Right lung (tissue), 5 donors: Measurements from ENCODE around the gene KLHL25. TPM values are rescaled to one million over a fixed set of nuclear protein-coding genes. Genes with fewer than 3 reads are reported as not detected.

Experiments used
- DNase-seq, 2 donors: peaks; one replicate each; pipeline ENCODE4 v3.0.0-alpha.2; 2013
- polyA plus RNA-seq, 5 donors: library from polyadenylated mRNA; unstranded; fragments of 120-200 nt; gene quantifications; one replicate each; pipeline versions ENCODE4 v1.2.1 to v1.2.3, GENCODE V29; 2013; ENCODE audit warnings: inconsistent platforms in 1 of 5, low replicate concordance in 1 of 5; ENCODE audit not compliant: insufficient read length in 5 of 5, insufficient read depth in 1 of 5

The KLHL25 gene
- polyA plus RNA-seq, 5 donors: 4.7 to 8.0 (median 6.6) TPM

DNA sequence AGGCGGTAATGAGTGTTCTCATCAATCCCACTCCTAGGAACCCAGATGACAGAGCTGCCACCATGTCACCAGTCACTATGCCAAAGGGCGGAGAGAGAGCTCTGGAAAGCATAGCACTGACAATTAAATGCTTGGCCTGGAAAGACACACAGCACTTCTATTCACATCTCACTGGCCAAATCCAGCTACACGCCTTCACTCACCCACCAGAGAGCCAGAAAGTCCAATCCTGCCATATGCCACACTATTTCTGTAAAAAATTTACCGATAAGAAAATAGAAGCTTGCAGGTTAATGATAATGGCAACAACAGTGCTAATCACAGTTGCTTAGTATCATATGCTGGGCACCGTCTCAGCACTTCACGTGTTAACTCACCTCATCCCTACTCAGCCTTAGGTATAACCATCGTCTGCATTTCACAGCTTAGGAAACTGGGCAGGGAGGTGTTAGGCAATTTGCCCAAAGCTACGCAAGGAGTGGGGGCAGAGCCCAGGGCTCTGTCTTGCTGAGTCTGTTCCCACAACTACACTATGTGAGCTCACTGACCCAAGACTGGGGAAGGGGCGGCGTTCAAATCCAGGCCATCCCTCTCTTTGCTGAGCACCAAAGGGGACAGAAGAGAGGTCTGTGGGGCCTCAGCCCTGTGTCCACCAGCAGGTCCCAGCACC, 16.5 kb downstream of the KLHL25 start:
- DNase-seq: no peak

DNA sequence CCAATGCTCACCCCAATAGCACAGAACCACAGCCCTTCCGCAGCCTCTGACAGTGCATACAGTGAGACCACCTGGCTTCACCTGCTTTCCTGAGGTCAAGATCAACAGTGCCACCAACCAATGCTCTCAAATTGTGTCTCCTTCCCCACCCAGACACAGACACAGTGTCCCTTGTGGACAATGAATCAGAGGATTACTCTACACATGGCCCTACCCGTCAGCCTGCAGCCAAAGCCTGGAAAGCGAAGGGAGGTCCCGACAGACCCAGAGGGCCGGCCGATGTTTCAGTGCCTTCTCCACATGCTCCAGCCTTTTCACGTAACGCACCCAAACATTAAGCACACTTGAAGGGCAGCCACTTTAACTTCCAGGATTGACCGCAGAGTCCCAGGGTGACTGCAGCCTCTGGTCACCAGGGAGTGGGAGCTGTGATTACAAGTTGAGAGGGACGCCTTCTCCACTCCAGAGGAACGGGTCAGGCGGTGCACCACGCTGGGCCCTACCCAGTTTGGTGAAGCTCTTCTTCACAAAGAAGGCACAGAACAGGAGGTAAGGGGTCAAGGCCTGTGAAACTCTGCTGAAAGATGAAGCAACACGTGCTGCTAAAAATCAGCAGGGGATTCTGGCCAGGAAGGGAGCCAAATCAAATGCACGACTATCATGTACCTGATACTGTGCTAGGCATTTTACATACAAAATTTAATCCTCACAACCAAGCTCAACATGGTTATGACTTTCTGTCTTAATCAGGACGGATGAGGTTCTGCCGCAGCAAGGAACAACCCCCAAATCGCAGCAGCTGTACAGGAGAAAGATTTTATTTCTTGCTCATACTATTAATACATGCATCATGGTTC, 17.2 kb downstream of the KLHL25 start:
- DNase-seq: no peak

DNA sequence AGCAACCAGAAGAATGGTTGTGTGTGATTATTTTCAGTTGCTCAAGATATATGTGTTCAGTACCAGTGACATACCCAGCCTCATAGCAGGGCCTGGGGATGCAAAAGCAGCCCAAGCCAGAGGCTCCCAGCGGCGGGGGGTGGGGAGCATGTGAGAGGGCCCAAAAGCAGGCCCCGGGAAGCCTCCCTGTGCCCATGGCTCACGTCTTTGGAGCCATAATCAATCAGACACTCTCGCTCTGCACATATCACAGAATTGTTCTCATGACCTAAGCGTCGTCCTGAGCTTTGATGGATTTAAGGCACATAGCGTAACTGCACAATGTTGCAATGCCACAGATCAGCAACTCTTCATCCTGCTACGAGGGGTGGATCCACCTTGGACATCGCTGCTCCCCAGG, 20.8 kb downstream of the KLHL25 start:
- DNase-seq: no peak

DNA sequence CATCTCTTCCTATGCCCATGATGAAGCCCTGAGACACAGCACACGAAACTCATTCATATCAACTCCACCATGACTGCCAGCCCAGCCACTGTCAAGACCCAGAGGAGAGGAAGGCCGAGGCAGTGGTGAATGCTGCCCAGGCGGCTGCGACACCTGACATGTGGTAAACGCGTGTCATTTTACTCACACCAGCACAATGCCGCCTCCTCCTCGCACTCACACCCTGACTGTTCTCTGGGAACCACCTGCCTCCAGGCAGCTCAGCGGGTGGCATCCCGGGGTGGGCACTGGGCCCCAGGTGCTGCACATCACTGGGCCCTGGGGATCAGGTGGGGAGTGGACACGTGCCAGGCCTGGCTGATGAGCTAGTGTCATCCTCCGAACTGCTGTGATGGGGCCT, 21.5 kb downstream of the KLHL25 start:
- no peak for DNase-seq

DNA sequence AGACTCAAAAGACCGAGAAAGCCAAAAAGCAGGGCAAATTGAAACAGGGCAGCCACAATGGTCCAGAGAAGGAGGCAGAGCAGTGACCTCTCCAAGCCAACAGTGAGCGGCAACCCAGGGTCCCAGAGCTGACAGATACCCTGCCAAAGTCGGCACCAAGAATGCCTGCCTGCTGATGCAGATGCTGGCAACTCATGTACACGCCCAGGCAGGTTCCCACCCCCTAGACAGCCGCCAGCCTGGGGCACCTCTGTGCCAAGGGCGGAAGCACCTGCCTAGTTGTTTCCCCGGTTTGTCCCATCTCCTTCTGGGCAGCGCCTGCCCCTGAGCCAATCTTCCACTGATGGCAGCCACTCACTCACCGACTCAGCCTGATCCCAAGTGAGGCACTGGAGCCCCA, 22.1 kb downstream of the KLHL25 start:
- no peak for DNase-seq

DNA sequence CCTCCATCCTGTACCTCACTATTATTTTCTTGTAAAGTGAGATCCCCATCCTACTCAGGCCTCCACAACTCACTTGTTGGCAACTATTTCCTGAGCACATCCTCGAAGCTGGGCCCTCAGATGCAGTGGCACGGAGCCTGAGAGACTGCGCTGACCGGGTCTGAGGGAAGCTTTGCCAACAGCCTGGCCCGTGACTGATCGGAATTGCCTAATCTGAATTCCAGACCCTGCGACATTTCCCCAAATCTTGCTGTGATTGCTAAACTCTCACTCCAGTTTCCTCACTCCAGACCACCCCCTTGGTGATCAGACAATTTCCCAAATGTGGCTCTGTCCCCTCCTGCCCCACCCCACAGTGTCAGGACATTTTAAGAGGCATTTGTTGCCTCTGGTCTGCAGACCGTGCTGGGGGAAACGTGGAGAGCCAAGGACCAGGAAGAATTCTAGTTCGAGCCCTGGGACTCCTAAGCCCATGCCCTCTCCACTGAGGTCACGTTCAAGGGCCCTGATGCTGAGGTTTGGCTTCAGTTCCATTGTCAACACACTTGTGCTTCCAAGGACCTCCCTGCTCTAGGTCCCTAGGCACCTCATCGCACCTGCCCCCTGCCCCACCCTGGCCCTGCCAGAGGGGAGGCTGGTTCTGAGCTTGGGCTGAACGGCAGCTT, 22.8 kb downstream of the KLHL25 start:
- peak; percentile 76 to 84 for DNase-seq

DNA sequence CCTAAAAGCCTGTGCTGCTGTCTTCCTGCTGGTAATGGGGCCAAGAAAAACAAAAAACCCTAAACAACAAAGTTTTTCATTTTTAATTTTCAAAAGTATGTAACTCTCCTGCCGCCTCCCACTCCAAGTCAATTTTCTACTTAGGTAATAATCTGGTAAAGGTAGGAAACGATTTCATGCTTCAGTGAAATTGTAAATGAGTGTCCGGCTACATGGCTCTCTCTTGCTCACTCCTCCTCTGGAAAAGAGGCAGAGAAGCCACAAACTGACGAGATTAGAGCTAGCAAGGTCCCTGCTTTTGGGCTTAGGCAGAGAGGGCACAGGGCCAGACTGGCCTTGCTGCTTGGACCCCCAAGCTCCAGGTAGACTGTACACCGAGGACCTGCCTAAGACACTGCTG, 23.5 kb downstream of the KLHL25 start:
- DNase-seq: no peak

DNA sequence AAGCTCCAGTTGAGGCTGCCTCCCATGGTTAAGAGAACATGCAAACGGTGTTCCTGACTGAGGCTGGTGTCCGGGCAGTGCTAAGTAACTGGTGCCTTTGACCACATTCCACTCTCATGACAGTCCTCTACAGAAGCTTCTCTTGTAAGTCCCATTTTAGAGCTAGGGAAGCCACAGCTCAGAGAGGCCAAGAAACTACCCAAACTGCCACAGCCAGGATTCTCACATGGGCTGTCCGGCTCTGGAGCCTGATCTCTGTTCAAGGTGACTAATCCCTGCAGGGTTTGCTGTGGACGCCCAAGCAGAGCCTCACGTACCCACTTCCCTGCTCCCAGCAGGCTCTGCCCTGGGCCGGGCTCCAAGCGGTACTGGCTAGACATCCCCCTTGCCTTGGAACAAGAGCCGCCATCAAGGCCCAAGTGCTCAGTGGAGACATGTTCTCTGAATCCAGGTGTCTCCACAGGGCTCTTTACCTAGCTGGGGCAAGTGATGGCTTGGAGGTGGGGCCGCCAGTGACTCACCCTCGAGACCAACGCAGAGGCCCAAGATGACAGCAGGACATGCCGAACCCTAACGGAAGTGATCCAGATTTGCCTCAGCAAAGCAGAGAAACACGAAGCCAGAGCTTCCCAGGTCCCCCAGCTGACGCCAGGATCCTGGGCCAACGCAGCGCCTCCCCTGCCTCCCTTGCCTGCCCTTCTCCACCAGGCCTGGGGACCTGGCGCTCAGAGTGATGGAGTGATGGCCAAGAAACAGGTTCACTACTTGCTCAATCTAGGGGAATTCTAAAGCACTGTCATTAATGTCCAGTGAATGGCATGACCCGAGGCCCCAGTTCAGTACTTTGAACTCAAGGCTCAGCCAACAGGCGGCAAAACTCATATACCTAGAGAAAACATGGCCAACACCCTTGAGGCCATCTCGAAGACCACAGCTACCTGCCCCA, 24.4 kb downstream of the KLHL25 start:
- DNase-seq: no peak

DNA sequence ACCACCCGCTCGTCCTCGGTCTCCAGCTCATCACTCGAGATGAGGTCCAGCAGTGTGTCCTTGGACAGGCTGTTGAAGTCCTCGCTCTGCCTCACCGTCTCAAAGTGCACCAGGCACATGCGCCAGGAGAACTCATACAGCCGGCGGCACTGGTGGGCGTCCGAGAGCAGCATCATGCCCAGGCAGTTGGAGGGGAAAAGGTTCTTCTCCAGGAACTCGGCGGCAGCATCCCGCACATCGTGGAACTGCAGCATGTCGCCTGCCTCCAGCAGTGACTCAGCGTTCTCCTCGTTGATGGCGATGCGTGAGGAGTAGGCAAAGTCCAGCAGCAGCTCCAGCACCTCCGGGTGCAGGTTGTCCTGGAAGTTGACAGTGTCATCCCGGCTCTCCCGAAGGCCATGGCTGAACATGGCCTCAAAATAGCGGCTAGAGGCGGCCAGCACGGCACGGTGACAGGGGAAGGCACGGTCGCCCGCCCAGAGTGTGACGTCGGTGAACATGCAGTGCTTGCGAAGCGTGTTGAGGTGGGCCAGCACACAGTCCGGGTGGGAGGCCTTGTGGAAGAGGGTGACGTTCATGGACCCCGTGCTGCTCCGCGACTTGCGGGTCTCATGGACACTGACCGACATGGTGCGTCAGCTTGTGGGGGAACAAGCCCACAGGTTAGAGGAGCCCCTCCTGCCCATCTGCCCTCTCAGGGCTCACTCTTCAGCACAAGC, 25.4 kb downstream of the KLHL25 start:
- no peak for DNase-seq

DNA sequence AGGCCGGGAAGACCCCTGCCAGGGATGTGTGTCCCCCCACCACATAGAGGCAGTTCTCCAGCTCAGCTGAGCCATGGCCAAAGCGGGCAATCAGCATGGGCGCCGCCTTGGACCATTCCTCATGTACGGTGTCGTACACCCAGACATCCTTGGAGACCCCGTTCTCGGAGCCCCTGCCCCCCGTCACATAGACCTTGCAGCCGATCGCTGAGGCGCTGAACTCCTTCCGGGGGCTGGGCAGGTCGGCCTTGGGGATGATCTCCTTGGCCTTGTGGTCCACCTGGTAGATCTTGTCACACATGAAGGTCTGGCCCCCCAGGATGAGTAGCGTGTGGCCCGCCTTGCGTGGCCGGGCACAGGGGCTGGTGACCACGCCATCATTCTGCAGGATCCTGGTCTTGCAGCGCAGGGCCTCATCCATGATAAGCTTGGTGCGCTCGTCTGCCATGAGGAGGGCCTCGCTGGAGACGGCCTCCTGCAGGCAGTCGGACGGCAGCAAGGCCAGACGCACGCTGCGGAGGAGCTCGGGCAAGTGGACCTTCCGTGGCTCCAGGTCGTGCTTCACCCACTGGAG, 26.0 kb downstream of the KLHL25 start:
- no peak for DNase-seq

DNA sequence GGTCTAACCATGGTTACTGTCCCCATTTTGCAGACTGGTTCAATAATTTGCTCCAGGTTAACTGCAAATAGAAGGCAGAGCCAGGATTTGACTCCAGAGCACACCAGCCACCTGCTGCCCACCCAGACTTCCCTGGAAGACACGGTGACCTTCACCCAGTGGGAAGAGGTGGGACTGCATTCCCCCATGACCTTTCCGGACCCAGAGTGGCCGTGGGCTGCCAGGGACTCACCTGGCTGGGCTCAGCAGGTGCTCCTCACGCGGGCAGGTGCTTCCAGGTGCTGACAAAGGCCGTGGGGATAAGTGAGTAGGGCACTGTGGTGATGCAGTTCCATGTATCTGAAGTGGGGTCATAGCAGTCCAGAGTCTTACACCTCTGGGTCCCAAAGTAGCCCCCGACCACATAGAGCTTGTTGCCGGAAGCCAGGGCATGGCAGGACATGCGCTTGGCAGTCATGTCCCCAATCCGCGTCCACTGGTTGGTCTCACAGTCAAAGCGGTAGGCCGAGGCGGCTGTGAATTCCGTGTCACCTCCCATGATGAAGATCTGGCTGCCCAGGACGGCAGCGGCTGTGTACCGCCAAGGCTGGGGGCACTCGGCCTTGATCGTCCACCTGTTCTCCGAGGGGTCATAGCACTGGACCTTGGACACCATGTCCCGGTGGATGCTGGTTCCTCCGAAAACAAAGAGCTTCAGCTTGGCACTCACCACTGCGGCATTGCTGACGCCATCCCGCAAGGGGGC, 26.8 kb downstream of the KLHL25 start:
- DNase-seq: no peak

DNA sequence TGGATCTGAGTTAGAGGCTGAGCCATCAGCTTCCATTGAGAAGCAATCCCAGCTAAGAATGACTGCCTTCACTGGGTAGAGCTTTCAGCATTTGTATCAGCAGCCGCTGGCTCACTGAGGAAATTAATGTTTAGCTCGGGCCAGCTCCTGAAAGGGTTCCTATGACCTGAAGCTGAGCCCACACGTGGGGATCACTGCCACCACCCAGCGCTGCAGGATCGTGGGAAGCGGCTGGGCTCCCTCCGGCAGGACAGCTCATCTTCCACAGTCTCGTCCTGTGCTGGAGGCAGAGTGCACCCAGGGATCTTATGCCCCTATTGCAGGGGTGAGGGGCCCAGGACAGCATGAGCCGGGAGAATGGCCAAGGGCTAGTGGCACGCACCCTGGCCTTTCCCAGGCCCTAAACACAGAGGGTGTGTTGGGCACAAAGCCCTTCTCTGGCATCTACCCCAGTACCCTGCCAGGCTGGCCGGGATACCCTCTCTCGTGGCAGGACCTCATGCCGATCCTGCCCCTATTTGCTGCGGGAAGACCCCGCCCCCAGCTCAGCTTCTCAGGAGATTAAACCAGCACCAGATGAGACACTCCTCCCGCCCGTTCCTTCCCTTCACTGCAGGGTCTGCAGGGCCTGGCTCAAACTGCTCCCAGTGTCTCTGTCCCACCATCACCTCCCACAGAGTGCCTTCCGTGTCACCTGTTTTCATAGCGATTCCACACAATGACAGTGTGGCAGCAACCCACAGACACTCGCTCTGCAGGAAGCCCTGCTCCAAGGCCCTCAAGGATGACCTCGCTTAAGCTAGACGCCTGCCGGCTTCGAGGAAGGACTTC, 28.5 kb downstream of the KLHL25 start:
- no peak for DNase-seq

DNA sequence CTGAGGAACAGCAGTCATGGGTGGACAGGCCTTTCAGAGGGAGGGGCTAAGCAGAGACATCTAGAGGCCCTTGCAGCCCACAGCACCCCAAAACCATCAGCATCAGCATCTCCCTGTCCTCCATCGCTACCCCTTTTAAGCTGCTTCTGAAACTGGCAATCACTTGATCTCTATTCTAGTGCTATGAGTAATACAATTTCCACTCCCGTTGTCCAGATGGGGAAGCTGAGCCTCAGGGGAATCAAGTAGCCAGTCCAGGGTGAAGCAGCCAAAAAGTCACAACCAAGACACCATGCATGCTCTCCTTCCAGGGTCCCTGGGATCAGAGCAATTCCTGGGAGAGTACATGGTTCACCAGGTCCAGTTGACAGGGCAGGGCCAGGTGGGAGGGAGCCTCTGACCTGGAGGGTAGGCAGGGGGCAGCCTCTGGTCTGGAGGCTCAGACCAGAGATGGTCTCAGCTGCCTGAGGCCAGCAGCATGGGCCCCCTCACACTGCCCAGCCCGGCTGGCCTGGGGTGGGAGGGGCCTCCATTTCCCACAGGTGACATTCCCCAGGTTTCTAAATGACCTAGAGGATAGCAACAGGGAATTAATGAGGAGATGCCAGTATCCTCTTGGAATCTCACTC, 30.0 kb downstream of the KLHL25 start:
- DNase-seq: no peak

DNA sequence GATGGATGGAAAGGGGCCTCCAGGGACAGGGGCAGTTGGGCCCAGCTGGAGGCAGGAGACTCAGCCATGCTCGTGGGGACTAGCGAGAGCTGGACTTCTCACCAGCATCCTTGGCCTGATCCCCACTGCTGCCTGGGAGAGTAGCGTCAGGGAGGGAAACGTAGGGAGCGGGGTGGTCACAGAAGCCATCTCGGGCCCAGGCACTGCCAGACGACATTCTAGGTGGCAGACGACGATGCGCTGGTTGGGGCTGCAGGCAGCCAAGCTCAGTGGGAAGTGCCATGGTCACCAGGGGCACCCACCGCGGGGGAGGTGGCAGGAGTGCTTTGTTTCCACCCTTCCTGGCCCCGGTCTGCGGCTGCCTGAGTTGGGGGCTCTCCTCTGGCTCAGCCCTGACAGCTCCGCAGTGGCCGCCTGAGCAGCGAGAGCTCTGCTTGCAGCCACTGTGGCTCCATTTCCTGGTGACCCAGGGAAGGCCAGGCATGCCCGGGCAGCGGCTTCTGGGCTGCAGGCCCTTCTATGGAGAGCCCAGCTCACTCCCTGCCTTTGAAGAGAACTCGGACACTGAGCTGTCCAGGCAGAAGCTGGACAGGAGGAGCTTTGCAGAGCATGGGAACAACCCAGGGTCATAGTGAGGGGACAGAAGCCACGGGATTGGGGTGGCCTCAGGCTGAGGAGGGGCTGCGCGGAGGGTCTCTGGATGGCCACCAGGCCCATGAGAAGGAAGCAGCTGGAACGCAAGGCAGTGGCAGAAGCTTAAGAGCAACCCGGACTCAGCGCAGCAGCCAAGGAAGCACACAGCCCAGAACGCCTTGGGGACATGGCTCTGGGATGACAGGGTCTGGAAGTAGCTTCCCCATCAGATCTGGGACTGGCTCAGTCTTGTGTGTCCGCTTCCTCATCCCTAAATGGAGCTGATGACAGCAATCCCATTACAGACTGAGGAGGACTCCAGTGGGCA, 30.8 kb downstream of the KLHL25 start:
- no peak for DNase-seq

DNA sequence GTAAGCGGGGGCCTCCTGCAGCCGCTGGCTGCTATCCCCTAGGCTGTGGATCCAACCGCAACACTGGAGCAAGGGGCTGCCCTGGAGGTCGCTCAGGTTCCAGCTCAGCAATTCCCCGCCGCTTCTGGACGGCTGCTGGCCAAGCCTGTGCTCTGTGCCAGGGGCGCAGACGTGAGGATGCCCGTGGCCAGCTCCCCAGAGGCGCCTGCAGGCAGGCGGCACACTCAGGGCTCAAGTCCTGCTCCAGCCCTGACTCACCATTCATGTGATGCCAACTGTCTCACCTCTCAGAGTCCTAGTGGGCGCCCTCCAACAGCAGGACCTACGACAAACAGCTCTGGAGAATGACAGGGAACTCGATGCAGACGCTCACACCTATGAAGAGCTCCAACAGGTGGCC, 31.6 kb downstream of the KLHL25 start:
- DNase-seq: no peak

DNA sequence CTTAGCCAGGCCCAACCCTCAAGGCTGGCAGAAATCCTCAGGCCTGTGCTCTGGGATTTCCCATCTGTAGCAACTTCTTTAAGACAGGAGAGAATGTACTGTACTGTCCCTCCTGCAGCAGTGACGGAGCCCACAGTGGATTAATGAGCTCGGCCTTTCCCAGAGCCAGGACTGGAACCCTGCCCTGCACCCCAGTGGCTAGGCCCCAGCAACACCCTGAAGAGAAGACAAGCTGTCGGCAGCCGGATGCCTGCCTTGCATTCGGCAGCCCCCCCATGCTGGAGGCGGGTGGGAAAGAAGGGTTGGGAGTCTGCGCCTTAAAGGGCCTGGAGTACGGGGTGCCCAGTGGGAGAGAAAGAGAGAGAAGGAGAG, 32.0 kb downstream of the KLHL25 start:
- DNase-seq: no peak

DNA sequence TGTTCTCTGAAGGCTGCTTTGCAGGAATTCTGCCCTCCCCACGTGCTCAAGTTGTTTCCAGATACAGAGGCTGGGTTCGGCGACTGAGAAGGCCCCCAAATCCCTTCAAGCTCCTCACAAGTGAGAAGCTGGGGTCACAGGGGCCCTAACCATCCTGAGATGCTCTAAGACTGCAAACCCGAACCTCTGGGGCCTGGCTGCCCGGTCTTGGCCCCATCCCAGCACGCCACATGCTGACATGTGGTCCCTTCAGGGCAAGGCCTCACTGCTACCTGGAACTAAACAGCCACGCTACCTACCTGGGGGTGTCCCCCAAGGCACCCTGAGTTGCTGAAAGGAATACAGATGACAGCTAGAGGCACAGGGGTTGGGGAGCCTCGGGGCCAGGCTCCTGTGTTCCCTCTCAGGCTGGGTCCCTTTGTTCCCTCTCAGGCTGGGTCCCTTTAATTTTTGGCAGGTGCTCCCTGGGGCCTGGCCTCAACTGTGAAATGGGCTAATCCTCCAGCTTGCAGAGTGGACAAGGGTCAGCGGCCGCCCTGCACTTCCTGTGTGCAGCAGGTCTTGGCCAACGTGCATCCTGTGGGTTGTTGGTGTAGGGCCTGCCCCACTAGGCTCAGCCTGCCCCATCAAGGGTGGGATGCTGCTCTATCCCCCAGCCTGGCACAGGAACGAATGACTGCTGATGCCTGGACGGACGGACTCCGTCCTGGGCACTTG, 32.5 kb downstream of the KLHL25 start:
- no peak for DNase-seq
